Fibroblast of lung (primary cell): Measurements from ENCODE around the gene OR11A1.

Experiments used
- CTCF ChIP-seq, 2 donors: IDR thresholded peaks in 1 of 2; conservative IDR thresholded peaks in 1 of 2; 1 replicate in 1 of 2; 2 replicates in 1 of 2; pipeline ENCODE4 v1.5.1; 2011 to 2012; ENCODE audit warnings: low read length in 2 of 2, control low read depth in 1 of 2, inconsistent platforms in 1 of 2, low read depth in 1 of 2, mild to moderate bottlenecking in 1 of 2
- EZH2 ChIP-seq: IDR thresholded peaks from 2 replicates; pipeline ENCODE4 v1.5.1; 2012; ENCODE audit warnings: low read length, control low read depth, mild to moderate bottlenecking; ENCODE audit errors: missing control alignments

DNA sequence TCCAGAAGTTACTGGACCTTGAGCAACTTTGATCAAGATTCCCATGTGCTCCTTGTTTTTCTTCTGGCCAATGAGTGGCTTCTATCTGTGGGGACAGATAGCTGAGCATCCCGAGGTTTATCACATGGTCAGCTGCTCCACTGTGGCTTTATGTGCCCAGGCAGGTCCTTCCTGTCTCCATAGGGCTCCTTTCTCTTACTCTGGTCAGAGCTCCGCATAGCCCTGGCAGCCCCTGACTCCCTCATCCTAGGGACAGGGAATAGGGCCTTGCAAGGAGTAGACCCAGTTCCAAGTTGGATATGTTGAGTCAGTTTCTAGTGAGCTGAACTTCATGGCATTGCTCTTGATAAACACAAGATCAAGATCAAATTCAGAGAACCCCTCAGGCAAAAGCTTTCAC lies 37.3 kb upstream of the OR11A1 start:
- no peak for TF ChIP-seq CTCF (conservative IDR thresholded peaks at IDR 0.05 in 1 of 2, IDR thresholded peaks at IDR 0.05 in 1 of 2; ENCODE audit: low read depth in 1 of 2, low read length in 2 of 2)
- TF ChIP-seq EZH2, result no peak
